ENCODE measurements around the gene CYTIP. TPM values are rescaled to one million over a fixed set of nuclear protein-coding genes. Genes with fewer than 3 reads are reported as not detected.

Gene CYTIP
- polyA plus RNA-seq, 1 donor from 2014 or later: not detected

GRCh38 chr2:157421331-157421944 is 22.5 kb downstream of the CYTIP start:
- Histone ChIP-seq H3F3A (ENCODE audit: insufficient read depth, low read length, poor library complexity, severe bottlenecking) (no peaks in the 10 kb centered on the region), H2AFZ (ENCODE audit: low read depth, low read length) (no peak overlapping the region), H4K20me1 (ENCODE audit: insufficient read depth) (no peaks in the 10 kb centered on the region), H3K27me3 (ENCODE audit: insufficient read depth, low read depth, low read length) (no peaks in the 10 kb centered on the region), H3K9ac (ENCODE audit: low read length) (no peak overlapping the region), H3K9me3 (ENCODE audit: low read length) (peaks cover 1% of the 10 kb centered on the region), H3K27ac (ENCODE audit: low read length) (no peak overlapping the region), H3K9me2 (ENCODE audit: insufficient read depth, low read length) (no peaks in the 10 kb centered on the region), H3K4me3 (ENCODE audit: low read length) (no peak overlapping the region), H3K79me2 (replicated peaks; ENCODE audit: insufficient read depth, low read length) (no peaks in the 10 kb centered on the region), H3K4me2 (ENCODE audit: low read length) (no peak overlapping the region), H3K36me3 (ENCODE audit: insufficient read depth, low read length) (no peaks in the 10 kb centered on the region)
- TF ChIP-seq TAF1 (IDR thresholded peaks at IDR 0.05; ENCODE audit: low read depth) (no peak), SMC3 (conservative IDR thresholded peaks at IDR 0.05; ENCODE audit: poor library complexity) (no peak), CTCF (IDR thresholded peaks at IDR 0.05; ENCODE audit: poor library complexity, severe bottlenecking) (no peak), EP300 (conservative IDR thresholded peaks at IDR 0.05; ENCODE audit: poor library complexity, severe bottlenecking) (no peak), EZH2 (IDR thresholded peaks at IDR 0.05; ENCODE audit: borderline replicate concordance, insufficient read depth, low read length, poor library complexity, severe bottlenecking) (no peak), RAD21 (conservative IDR thresholded peaks at IDR 0.05) (no peak)

- Histone ChIP-seq H3K36me3 (ENCODE audit: insufficient read depth, low read length) (no peaks in the 10 kb centered on the region), H3K4me2 (ENCODE audit: low read length) (no peak overlapping the region), H3K9ac (ENCODE audit: low read length) (no peak overlapping the region), H3K9me2 (ENCODE audit: insufficient read depth, low read length) (no peaks in the 10 kb centered on the region), H3K79me2 (replicated peaks; ENCODE audit: insufficient read depth, low read length) (no peaks in the 10 kb centered on the region), H4K20me1 (ENCODE audit: insufficient read depth) (no peaks in the 10 kb centered on the region), H3K4me3 (ENCODE audit: low read length) (no peak overlapping the region), H3K27me3 (ENCODE audit: insufficient read depth, low read depth, low read length) (no peaks in the 10 kb centered on the region), H2AFZ (ENCODE audit: low read depth, low read length) (no peak overlapping the region), H3K27ac (ENCODE audit: low read length) (no peak overlapping the region), H3K9me3 (ENCODE audit: low read length) (no peaks in the 10 kb centered on the region), H3F3A (ENCODE audit: insufficient read depth, low read length, poor library complexity, severe bottlenecking) (no peaks in the 10 kb centered on the region)
- no peak for TF ChIP-seq EZH2 (IDR thresholded peaks at IDR 0.05; ENCODE audit: borderline replicate concordance, insufficient read depth, low read length, poor library complexity, severe bottlenecking)
- no peak for TF ChIP-seq TAF1 (IDR thresholded peaks at IDR 0.05; ENCODE audit: low read depth)
- TF ChIP-seq SMC3 (conservative IDR thresholded peaks at IDR 0.05; ENCODE audit: poor library complexity): no peak
- no peak for TF ChIP-seq REST (IDR thresholded peaks at IDR 0.05; ENCODE audit: borderline replicate concordance)
- TF ChIP-seq MXI1 (conservative IDR thresholded peaks at IDR 0.05; ENCODE audit: poor library complexity, severe bottlenecking): no peak
- TF ChIP-seq EP300 (conservative IDR thresholded peaks at IDR 0.05; ENCODE audit: poor library complexity, severe bottlenecking): no peak
- TF ChIP-seq RAD21 (conservative IDR thresholded peaks at IDR 0.05): no peak
- TF ChIP-seq CTCF (IDR thresholded peaks at IDR 0.05; ENCODE audit: poor library complexity, severe bottlenecking): no peak
Measured at GRCh38 chr2:157420771-157421323, 23.0 kb downstream of the CYTIP start.
